HTR-8/SVneo (cell line): ENCODE data around the gene HYI.
"Not testable (repeated sequence)": the region's sequence is repeated elsewhere in the genome, so short reads cannot be mapped to it uniquely, and the experiment has no call there.

Experiments
- DNase-seq: peaks from one replicate; pipeline ENCODE4 v3.0.0; 2011; ENCODE audit warnings: low spot score, mixed read lengths; ENCODE audit not compliant: insufficient read length
- FAIRE-seq: peaks from 2 replicates; lab custom pipeline; 2011; peaks lifted over from hg19 to GRCh38; lab: Jason Lieb, UNC

The HYI gene

GRCh38 chr1:43453442-43454269 lies at the start of gene HYI:
HYI (minus strand) TSS chr1:43453931; CDS start chr1:43453793, 138 bp downstream.
- peak; percentile 75 for DNase-seq
- FAIRE-seq = no peak

GRCh38 chr1:43501806-43502205 lies 48.1 kb upstream of the HYI start:
- DNase-seq, FAIRE-seq: not testable (repeated sequence)

- no peak for FAIRE-seq
- DNase-seq = no peak
Measured at GRCh38 chr1:43499898-43500297, 46.2 kb upstream of the HYI start.

- no peak for FAIRE-seq
- DNase-seq = no peak
Measured at GRCh38 chr1:43495204-43495603, 41.5 kb upstream of the HYI start.

- FAIRE-seq = no peak
- DNase-seq = no peak
Measured at GRCh38 chr1:43493661-43494450, 40.1 kb upstream of the HYI start.

- no peak for FAIRE-seq
Measured at GRCh38 chr1:43492826-43493225, 39.1 kb upstream of the HYI start.

GRCh38 chr1:43491061-43491460 lies 37.3 kb upstream of the HYI start:
- no peak for FAIRE-seq
- no peak for DNase-seq

More at GRCh38 chr1:43492826-43493225, 39.1 kb upstream of the HYI start:
- no peak for DNase-seq

- FAIRE-seq (no peak), DNase-seq (no peak)
Measured at GRCh38 chr1:43488165-43488564, 34.4 kb upstream of the HYI start.

GRCh38 chr1:43484367-43484766 lies 30.6 kb upstream of the HYI start:
- FAIRE-seq = no peak

GRCh38 chr1:43482215-43482614 lies 28.5 kb upstream of the HYI start:
- DNase-seq (no peak), FAIRE-seq (no peak)

More at GRCh38 chr1:43484367-43484766, 30.6 kb upstream of the HYI start:
- no peak for DNase-seq

- no peak for DNase-seq
- no peak for FAIRE-seq
Measured at GRCh38 chr1:43481491-43481890, 27.8 kb upstream of the HYI start.

- DNase-seq (no peak), FAIRE-seq (no peak)
Measured at GRCh38 chr1:43479414-43479813, 25.7 kb upstream of the HYI start.

- DNase-seq = no peak
- FAIRE-seq = no peak
Measured at GRCh38 chr1:43477716-43478115, 24.0 kb upstream of the HYI start.

- peak; percentile 96 for FAIRE-seq
- DNase-seq = not testable (repeated sequence)
Measured at GRCh38 chr1:43475611-43476401, 22.1 kb upstream of the HYI start.

GRCh38 chr1:43473463-43473862 lies 19.7 kb upstream of the HYI start:
- DNase-seq (no peak), FAIRE-seq (no peak)

- DNase-seq (peak; percentile 42), FAIRE-seq (peak; percentile 100)
Measured at GRCh38 chr1:43472463-43473151, 18.9 kb upstream of the HYI start.

- no peak for FAIRE-seq
Measured at GRCh38 chr1:43472087-43472462, 18.3 kb upstream of the HYI start.

GRCh38 chr1:43469932-43470331 lies 16.2 kb upstream of the HYI start:
- DNase-seq (no peak), FAIRE-seq (peak; percentile 9)

More at GRCh38 chr1:43472087-43472462, 18.3 kb upstream of the HYI start:
- no peak for DNase-seq

GRCh38 chr1:43468414-43468813 lies 14.7 kb upstream of the HYI start:
- DNase-seq (no peak), FAIRE-seq (no peak)

GRCh38 chr1:43466403-43466802 lies 12.7 kb upstream of the HYI start:
- DNase-seq (no peak), FAIRE-seq (no peak)
